GM21825 (cell line): Measurements from ENCODE around the gene TMSB4X.
A peak's percentile ranks its signal among the peaks of the same experiment; 100 is the strongest.
"Not testable (repeated sequence)": the region's sequence is repeated elsewhere in the genome, so short reads cannot be mapped to it uniquely, and the experiment has no call there.

Experiments used
- ATAC-seq: cut with Tn5 transposase; IDR thresholded peaks from one replicate; pipeline ENCODE4 v1.9.1; 2021; ENCODE audit warnings: mild to moderate bottlenecking, moderate library complexity; ENCODE audit not compliant: unreplicated experiment

The TMSB4X gene

GRCh38 chrX:12994321-12994720 lies 19.4 kb downstream of the TMSB4X start:
- no peak for ATAC-seq

GRCh38 chrX:12996934-12997435 lies 22.1 kb downstream of the TMSB4X start:
- ATAC-seq: no peak

DNA sequence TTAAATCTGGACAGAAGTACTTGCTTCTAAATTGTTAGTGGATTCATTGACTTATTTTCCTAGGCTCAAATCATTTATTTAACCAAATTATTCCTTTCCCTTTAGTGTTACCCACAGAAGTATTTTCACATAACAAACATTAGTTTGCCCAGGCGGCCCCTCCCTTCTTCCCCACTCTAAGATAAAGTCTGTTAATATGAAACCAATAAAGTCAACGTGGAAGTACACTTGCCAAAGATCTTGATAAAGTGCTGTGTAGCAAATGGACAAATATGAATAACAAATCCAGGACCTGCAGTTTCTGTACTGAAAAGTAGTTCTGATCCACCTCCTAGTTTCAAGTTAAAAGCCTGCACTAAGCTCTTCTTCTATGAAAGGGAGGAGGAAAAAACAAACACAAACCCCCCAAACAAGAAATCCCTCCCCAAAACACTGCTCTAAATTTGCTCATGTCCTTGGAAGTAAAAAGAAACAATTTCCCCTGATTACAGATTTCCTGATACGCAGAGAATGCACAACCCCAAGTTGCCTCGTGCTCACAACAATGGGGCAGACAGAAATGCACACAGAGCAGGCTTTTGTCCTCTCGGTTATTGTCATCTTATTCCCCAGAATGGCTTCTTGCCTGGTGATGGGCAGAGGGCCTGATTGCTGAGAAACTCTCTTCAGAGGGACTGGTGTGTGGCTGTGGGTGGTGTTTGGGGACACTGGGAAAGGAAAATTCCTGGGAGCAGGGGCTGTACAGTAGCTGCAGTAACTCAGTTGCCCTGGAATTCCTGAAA lies 23.2 kb downstream of the TMSB4X start:
- no peak for ATAC-seq

DNA sequence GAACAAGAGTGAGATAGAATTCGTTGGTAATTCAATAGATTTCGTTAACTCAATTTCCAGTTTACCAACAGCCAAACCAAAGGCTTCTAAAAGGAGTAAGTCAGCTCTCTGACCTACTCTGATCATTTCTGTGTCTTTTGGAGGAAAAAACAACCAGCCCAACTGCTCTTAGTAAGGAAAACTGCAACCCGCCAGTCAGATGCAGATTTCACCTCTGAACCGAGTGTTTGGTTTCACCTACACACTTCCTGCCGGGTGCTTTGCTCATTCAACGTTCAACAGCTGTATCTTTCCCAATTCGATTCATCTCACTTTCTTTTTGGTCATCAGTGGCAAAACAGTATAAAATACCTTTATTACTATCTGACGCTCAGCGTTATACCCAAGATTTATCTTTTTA lies 24.5 kb downstream of the TMSB4X start:
- peak; percentile 51 for ATAC-seq

DNA sequence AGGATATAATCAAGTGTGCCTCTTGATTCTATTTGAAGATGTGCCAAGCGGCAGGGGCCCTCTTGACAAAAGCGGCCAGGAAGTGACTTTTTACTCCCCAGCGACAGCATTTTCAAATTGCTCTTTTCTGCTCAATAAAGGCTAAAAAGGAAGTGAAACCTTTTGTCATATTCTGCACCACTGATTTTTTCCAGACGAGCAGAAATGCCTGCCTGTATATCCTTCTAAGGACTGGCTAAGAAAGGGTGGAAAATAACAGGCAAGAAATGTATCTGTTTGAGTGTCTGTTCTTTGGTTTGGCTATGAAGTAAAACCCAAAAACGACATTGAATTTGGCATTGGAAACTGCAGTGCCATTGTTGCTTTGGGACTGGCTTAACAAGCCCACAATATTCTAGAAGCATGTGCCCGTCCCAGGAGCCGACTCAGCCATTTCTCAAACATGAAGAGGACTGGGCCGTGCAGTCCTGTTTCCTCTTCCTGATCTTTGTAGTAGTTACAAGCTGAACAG lies 25.4 kb downstream of the TMSB4X start:
- ATAC-seq: peak; percentile 47

DNA sequence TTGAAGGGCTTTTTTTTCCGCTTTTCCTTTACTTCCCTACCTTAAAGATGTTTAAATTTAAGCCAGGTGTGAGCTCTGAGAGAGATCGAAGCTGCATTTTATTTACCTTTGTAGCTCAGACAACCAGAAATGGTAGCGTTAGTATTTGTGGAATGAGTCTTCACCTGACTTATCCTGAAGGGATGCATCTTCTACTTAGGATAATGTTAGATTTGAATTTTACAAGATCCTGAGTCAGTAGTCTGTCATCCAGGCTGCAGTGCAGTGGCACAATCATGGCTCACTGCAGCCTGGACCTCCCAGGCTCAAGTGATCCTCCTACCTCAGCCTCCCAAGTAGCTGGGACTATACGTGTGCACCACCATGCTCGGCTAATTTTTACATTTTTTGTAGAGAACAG lies 26.2 kb downstream of the TMSB4X start:
- ATAC-seq: no peak

DNA sequence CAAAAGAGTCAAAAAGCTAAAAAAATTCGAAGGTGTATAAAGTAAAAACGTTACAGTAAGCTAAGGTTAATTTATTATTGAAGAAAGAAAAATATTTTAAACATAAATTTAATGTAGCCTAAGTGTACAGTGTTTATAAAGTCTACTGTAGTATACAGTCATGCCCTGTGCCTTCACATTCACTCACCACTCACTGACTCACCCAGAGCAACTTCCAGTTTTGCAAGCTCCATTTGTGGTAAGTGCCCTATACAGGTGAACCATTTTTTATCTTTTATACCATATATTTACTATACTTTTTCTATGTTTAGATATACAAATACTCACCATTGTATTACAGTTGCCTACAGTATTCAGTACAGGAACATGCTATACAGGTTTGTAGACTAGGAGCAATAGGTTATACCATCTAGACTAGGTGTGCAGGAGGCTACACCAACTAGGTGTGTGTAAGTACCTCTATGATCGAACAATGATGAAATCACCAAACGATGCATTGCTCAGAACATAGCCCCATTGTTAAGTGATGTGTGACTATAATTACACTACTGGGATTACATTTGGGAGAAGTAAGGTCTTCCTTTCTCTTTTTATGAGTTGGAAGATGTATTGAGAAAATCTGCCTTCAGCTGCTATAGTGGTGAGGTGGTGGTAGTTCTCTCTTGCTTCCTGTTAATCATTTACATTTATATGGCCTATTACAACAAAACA lies 27.2 kb downstream of the TMSB4X start:
- ATAC-seq: no peak

- peak; percentile 60 for ATAC-seq
These were observed 31.0 kb downstream of the TMSB4X start for GRCh38 chrX:13005661-13006473.

DNA sequence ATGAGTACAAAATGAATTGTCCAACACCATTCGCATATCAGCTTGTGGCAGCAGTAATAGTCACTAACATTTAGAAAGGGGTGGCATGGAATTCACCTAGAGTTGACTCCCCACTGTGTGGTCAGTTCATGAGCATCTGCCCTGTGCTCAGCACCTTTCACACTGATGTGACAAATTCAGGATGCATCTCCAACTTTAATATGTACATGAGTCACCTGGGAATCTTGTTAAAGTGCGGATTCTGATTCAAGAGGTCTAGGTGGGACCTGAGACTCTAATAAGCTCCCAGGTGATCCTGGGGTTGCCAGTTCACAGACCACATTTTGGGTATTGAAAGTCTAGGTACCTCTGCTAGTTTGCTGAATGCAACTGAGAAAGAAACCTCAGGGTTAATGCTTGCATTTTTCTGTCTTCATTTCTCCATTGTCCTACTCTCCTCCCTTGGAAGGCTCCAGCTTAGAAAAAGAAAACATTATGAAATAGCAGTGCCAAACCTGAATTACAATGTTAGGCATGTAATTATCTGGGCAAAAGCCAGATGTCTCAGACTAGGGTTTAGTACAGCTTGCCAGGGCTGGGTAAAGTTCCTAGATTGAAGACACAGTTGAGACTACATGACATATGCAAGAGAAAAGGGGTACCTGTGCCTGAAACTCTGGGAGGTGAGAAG lies 32.7 kb downstream of the TMSB4X start:
- peak; percentile 10 for ATAC-seq

GRCh38 chrX:13008189-13008533 lies 33.3 kb downstream of the TMSB4X start:
- peak; percentile 33 for ATAC-seq

GRCh38 chrX:13008851-13009250 lies 33.9 kb downstream of the TMSB4X start:
- ATAC-seq: no peak

- ATAC-seq: no peak
These were observed 34.4 kb downstream of the TMSB4X start for GRCh38 chrX:13009273-13009672.

DNA sequence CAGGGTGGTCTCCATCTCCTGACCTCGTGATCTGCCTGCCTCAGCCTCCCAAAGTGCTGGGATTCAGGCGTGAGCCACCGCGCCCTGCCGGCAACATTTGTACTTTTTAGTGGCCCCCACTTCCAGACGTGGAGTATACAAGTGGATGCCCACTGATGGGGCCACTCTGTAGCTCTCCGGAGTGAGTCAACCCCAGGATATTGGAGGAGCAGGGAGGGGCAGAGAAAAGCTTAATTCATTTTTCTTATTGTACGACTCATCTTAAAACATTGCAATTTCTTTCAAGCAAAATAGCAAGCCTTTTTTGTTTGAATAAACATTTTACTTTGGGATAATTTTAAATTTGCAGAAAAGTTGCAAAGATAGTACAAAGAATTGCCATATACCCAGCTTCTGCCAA lies 34.9 kb downstream of the TMSB4X start:
- ATAC-seq: no peak

DNA sequence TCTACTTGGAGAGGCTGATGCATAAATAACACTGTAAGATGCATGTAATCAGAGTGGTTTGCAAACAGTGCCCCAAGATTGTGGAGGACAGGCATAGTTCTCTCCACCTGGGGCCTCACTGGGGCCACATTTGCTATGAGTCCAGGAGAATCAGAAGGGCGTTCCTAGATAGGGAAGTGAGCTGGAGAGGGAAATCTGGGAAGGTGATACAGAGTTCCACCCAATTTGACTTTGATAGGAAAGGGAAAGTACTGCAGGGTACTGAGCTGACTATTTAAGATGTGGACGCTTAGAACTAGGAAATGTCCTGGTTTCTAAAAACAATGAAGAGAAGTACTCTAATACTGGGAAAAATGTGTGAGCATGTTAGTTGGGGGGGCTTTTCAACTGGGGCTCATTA lies 35.6 kb downstream of the TMSB4X start:
- ATAC-seq: no peak

DNA sequence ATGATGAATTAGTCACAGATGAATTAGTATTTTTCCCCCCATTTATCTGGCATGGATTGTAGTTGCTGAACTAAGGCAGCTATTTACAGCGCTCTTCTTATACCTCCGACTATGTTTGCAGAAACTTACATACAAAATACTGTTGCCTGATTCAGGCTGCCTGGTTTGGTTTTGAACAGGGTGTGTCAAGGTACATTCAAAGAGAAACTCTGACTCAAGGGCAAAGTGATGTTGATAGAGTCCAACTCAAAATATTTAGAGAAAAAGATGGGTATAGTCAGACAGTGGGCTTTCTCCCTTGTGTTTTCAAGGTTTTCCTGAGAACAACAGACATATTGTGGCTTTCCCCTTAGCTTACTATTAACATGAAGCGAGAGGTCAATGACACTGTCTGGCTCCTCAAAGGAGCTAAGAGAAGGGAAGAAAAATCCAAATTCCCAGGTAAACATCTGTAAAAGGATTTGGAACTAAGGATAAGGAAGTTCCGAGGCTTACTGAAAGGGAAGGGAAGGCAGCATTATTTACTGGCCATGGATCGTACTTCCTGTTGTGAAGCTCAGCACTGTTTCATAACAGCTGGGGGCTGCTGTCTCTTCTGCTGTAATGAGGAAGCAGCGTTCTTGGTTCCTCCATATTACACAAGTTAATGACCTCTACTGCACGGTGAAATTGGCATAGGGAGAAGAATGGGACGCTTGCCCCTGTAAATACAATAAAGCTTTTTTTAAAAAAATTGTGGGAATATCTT lies 38.6 kb downstream of the TMSB4X start:
- ATAC-seq: peak; percentile 74

DNA sequence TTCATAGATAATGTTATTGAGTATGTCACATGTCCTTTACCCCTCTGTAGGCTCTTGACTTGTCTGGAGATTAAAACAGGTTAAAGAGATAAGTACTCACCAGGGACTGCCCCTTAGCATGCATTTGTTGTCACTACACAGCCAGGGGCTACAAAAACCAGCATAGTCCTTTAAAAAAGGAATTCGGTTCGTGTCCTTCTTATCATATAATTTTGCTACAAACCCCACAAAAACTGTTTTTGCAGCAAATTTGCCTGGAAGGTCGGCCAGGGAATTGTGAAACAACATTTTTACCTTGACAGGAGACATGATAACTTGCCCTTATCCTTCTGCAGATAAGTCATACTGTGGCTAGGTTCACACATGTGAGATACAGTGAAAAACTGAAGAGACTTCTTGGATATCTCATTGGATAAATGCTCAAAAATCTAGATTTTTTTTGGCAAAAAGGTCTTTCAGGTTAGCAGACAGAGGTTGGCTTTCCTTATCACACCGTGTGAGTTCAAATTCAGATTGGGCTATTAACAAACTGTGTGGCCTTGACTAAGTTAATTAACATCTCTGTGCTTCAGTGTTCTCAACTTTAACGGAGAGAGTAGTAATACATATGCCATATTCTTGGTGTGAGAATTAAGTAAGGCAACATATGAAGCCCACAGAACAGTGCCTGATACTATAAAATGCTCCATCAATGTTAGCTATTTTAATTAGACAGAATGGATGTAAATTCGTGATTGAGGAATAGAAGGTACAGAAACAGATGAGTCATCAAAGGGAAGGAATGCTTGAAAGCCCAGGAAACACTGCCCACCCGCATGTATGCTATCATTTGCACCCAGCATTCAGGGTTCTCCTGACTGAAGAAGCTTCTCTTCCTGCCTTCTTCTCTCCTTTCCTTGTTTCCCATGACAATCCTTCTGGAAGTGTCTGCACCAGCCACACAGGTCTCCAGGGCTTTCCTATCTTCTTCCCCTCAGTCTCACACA lies 39.5 kb downstream of the TMSB4X start:
- peak; percentile 18 for ATAC-seq

DNA sequence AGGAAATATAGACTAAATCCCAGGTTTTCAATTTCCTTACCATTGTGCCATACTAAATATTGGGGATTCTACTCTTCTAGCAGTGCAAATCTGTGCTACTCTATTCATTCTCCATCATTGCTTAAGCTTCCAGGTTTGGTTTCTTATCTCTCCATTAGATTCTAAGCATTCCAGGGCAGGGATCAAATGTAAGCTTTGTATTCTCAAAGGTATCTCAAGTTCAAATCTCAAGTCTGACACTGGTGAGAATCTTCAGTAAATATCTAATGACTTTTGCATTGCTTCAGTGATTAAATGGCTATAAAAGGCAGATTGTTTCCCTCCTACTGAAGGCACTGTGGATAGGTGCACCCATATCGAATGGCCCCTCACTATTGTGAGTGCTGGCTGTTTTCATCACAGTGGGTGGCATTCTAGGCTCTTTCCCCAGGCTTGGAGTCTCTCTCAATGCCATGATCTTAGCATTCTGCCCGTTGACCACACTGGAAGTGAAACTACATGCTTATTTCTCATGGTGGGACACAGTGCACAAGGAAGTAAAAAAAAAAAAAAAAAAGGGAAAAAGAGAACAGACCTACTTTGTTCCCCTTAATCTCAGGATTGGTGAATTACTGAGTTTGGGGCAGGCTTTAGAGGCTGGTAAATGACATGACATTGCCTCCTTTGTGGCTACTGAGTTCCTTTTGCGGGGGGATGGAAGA lies 40.8 kb downstream of the TMSB4X start:
- no peak for ATAC-seq

GRCh38 chrX:13016731-13017130 lies 41.8 kb downstream of the TMSB4X start:
- ATAC-seq: not testable (repeated sequence)
